ENCODE measurements around the gene DPM3. TPM values are rescaled to one million over a fixed set of nuclear protein-coding genes. Genes with fewer than 3 reads are reported as not detected.
A peak's percentile ranks its signal among the peaks of the same experiment; 100 is the strongest.

The DPM3 gene
- total and polyA plus RNA-seq, 2 of the 13 experiments (the other 11 are each of a cell fraction or from before 2014, with no cell fraction given): 23.2 to 53.4 TPM

DNA sequence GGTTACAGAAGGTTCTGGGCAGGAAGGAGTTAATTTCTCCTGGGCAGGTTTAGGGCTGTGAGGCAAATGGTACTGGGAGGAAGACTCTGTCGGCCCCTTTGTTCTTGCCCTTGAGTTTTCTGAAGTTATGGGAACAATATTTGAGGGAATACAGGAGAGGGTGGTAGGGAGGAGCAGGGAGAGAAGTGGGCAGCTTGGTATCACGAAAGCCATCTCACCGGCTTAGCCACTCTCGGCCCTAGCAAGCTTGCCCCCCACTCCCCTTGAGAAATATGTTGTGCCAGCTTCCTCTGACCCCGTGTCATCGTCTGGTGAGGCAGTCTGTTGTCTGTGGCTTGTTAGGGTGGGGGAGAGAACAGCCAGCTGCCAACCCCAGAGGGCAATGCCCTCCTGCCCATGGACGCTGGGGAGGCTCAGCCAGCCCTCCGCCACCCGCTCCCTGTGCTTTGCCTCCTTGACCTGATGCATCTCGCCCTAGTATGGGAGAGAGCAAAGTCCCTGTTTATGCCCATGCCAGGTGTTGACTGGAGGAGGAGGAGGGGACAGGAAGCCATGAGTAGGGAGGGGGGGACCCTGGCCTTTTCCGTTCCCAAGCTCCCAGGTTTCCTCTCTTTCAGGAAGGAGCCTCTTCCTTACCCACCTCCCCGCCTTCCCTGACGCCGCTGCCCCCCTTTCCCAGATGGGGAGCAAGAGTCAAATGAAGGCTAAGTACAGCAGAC, 11.4 kb downstream of the DPM3 start (continued):
- TF ChIP-seq ZNF24 (IDR thresholded peaks at IDR 0.05) (no peak), HMGA1 (CRISPR knock-in tag; conservative IDR thresholded peaks at IDR 0.05) (no peak), NR2C2 (CRISPR knock-in tag; IDR thresholded peaks at IDR 0.05; ENCODE audit: borderline replicate concordance) (peak; percentile 69), ZFP41 (CRISPR knock-in tag; IDR thresholded peaks at IDR 0.05; ENCODE audit: borderline replicate concordance) (no peak), GFI1 (CRISPR knock-in tag; IDR thresholded peaks at IDR 0.05; ENCODE audit: borderline replicate concordance) (no peak), SMC3 (IDR thresholded peaks at IDR 0.05; ENCODE audit: low read length) (no peak), GPN1 (CRISPR knock-in tag; IDR thresholded peaks at IDR 0.05; ENCODE audit: borderline replicate concordance) (no peak), KAT7 (CRISPR knock-in tag; IDR thresholded peaks at IDR 0.05; ENCODE audit: borderline replicate concordance) (peak; percentile 31; the same call in 1 of the 2 replicates), PHB2 (IDR thresholded peaks at IDR 0.05; ENCODE audit: partially characterized antibody) (no peak)
- TF ChIP-seq, protein P1, sequence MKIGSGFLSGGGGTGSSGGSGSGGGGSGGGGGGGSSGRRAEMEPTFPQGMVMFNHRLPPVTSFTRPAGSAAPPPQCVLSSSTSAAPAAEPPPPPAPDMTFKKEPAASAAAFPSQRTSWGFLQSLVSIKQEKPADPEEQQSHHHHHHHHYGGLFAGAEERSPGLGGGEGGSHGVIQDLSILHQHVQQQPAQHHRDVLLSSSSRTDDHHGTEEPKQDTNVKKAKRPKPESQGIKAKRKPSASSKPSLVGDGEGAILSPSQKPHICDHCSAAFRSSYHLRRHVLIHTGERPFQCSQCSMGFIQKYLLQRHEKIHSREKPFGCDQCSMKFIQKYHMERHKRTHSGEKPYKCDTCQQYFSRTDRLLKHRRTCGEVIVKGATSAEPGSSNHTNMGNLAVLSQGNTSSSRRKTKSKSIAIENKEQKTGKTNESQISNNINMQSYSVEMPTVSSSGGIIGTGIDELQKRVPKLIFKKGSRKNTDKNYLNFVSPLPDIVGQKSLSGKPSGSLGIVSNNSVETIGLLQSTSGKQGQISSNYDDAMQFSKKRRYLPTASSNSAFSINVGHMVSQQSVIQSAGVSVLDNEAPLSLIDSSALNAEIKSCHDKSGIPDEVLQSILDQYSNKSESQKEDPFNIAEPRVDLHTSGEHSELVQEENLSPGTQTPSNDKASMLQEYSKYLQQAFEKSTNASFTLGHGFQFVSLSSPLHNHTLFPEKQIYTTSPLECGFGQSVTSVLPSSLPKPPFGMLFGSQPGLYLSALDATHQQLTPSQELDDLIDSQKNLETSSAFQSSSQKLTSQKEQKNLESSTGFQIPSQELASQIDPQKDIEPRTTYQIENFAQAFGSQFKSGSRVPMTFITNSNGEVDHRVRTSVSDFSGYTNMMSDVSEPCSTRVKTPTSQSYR (CRISPR knock-in tag; IDR thresholded peaks at IDR 0.05; ENCODE audit: borderline replicate concordance): peak; percentile 94
- TF ChIP-seq, protein P2, sequence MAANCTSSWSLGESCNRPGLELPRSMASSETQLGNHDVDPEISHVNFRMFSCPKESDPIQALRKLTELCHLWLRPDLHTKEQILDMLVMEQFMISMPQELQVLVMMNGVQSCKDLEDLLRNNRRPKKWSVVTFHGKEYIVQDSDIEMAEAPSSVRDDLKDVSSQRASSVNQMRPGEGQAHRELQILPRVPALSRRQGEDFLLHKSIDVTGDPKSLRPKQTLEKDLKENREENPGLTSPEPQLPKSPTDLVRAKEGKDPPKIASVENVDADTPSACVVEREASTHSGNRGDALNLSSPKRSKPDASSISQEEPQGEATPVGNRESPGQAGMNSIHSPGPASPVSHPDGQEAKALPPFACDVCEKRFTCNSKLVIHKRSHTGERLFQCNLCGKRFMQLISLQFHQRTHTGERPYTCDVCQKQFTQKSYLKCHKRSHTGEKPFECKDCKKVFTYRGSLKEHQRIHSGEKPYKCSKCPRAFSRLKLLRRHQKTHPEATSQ (CRISPR knock-in tag; IDR thresholded peaks at IDR 0.05; ENCODE audit: borderline replicate concordance): no peak
- TF ChIP-seq, protein P3, sequence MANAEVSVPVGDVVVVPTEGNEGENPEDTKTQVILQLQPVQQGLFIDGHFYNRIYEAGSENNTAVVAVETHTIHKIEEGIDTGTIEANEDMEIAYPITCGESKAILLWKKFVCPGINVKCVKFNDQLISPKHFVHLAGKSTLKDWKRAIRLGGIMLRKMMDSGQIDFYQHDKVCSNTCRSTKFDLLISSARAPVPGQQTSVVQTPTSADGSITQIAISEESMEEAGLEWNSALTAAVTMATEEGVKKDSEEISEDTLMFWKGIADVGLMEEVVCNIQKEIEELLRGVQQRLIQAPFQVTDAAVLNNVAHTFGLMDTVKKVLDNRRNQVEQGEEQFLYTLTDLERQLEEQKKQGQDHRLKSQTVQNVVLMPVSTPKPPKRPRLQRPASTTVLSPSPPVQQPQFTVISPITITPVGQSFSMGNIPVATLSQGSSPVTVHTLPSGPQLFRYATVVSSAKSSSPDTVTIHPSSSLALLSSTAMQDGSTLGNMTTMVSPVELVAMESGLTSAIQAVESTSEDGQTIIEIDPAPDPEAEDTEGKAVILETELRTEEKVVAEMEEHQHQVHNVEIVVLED (CRISPR knock-in tag; IDR thresholded peaks at IDR 0.05; ENCODE audit: borderline replicate concordance): peak; percentile 50
- TF ChIP-seq, protein P4, sequence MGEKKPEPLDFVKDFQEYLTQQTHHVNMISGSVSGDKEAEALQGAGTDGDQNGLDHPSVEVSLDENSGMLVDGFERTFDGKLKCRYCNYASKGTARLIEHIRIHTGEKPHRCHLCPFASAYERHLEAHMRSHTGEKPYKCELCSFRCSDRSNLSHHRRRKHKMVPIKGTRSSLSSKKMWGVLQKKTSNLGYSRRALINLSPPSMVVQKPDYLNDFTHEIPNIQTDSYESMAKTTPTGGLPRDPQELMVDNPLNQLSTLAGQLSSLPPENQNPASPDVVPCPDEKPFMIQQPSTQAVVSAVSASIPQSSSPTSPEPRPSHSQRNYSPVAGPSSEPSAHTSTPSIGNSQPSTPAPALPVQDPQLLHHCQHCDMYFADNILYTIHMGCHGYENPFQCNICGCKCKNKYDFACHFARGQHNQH (CRISPR knock-in tag; IDR thresholded peaks at IDR 0.05): peak; percentile 71; the same call in 1 of the 2 replicates
- TF ChIP-seq, protein P5, sequence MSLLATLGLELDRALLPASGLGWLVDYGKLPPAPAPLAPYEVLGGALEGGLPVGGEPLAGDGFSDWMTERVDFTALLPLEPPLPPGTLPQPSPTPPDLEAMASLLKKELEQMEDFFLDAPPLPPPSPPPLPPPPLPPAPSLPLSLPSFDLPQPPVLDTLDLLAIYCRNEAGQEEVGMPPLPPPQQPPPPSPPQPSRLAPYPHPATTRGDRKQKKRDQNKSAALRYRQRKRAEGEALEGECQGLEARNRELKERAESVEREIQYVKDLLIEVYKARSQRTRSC (CRISPR knock-in tag; IDR thresholded peaks at IDR 0.05; ENCODE audit: low read depth): no peak
- TF ChIP-seq, protein P6, sequence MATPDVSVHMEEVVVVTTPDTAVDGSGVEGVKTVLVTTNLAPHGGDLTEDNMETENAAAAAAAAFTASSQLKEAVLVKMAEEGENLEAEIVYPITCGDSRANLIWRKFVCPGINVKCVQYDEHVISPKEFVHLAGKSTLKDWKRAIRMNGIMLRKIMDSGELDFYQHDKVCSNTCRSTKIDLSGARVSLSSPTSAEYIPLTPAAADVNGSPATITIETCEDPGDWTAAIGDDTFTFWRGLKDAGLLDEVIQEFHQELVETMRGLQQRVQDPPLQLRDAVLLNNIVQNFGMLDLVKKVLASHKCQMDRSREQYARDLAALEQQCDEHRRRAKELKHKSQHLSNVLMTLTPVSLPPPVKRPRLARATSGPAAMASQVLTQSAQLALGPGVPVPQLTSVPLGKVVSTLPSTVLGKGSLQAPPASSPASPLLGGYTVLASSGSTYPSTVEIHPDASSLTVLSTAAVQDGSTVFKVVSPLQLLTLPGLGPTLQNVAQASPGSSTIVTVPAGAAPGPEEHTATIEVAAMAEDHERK (CRISPR knock-in tag; IDR thresholded peaks at IDR 0.05; ENCODE audit: low read depth): no peak
- TF ChIP-seq, protein P7, sequence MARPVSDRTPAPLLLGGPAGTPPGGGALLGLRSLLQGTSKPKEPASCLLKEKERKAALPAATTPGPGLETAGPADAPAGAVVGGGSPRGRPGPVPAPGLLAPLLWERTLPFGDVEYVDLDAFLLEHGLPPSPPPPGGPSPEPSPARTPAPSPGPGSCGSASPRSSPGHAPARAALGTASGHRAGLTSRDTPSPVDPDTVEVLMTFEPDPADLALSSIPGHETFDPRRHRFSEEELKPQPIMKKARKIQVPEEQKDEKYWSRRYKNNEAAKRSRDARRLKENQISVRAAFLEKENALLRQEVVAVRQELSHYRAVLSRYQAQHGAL (CRISPR knock-in tag; IDR thresholded peaks at IDR 0.05; ENCODE audit: not compliant biosample characterization): no peak
